Retinal pigment epithelial cell (primary cell): ENCODE data around the gene MMP20.
A peak's percentile ranks its signal among the peaks of the same experiment; 100 is the strongest.

Experiments
- DNase-seq: peaks from one replicate; pipeline ENCODE4 v3.0.0-alpha.2; 2010; ENCODE audit warnings: low read depth
- H3K4me3 ChIP-seq: 2 replicates; pipeline ENCODE4 v1.5.1; 2011; ENCODE audit warnings: mild to moderate bottlenecking, low read length, control low read depth, moderate library complexity
- CTCF ChIP-seq: conservative IDR thresholded peaks from 2 replicates; pipeline ENCODE4 v1.5.1; 2011; ENCODE audit warnings: low read depth, low read length, control low read depth, inconsistent platforms

MMP20 gene

GRCh38 chr11:102564110-102564509 lies 61.0 kb downstream of the MMP20 start:
- no peak for TF ChIP-seq CTCF
- no peak overlapping the region for H3K4me3 ChIP-seq
- peak; percentile 24 for DNase-seq

- H3K4me3 ChIP-seq: no peak overlapping the region
- no peak for DNase-seq
- no peak for TF ChIP-seq CTCF
Measured at GRCh38 chr11:102561636-102562035, 63.5 kb downstream of the MMP20 start.

GRCh38 chr11:102560555-102561011 lies 64.5 kb downstream of the MMP20 start:
- H3K4me3 ChIP-seq: peak overlapping the region; percentile 20
- DNase-seq: peak; percentile 99
- no peak for TF ChIP-seq CTCF

GRCh38 chr11:102559839-102560238 lies 65.3 kb downstream of the MMP20 start:
- no peak overlapping the region for H3K4me3 ChIP-seq
- no peak for TF ChIP-seq CTCF
- DNase-seq: no peak

- TF ChIP-seq CTCF: no peak
- DNase-seq: no peak
- no peak overlapping the region for H3K4me3 ChIP-seq
Measured at GRCh38 chr11:102555091-102555490, 70.0 kb downstream of the MMP20 start.

GRCh38 chr11:102553835-102554282 lies 71.3 kb downstream of the MMP20 start:
- no peak for DNase-seq
- TF ChIP-seq CTCF: no peak
- no peak overlapping the region for H3K4me3 ChIP-seq

- no peak for TF ChIP-seq CTCF
- no peak for DNase-seq
- H3K4me3 ChIP-seq: no peak overlapping the region
Measured at GRCh38 chr11:102552447-102553194, 72.5 kb downstream of the MMP20 start.
